Suppressor macrophage treated with lipopolysaccharide for 1 hour (primary cell): ENCODE data around the gene DGKH.
"Not testable (repeated sequence)": the region's sequence is repeated elsewhere in the genome, so short reads cannot be mapped to it uniquely, and the experiment has no call there.

Source experiments
- DNase-seq, 3 donors: peaks; one replicate each; pipeline ENCODE4 v3.0.0-alpha.2; 2020 to 2022

Gene DGKH

DNA sequence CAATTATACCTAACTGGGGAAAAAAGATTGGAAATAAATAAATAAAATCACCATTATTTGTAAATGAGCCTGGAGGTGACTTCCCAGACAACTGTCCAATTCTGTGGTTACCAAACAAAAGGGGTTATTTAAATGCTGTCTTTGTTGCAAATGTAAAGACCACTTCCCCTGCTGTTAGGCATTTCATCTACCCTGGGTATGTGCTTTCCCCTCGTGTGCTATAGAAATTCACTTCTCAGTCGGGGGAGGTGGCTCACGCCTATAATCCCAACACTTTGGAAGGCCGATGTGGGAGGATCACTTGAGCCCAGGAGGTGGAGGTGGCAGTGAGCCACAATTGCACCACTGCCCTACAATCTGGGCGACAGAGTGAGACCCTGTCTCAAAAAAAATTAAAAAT is 121.6 kb downstream of the DGKH start:
- DNase-seq = no peak

DNA sequence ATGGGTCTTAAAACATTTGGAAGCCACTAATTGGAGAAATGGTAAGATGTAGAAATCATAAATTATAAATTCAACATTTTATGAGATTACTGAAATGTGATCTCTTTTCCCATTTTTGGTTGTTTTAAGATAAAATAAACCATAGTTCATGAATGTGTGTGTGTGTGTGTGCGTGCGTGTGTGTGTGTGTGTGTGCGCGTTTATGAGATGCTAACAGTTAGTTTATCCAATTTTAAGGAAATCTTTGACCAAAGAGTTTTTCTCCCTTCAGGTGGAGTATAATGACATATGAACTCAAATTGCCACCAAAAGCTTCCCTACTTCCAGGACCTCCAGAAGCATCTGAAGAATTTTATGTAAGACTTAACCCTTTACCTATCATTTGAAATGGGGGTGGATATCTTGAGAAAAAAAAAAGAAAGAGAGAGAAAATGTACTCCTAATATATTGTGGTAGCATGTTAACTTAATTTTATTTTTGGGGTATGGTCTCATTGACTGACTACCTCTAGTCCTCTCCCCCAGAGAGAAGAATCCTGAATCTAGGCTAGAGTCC is 125.4 kb downstream of the DGKH start:
- DNase-seq = no peak

DNA sequence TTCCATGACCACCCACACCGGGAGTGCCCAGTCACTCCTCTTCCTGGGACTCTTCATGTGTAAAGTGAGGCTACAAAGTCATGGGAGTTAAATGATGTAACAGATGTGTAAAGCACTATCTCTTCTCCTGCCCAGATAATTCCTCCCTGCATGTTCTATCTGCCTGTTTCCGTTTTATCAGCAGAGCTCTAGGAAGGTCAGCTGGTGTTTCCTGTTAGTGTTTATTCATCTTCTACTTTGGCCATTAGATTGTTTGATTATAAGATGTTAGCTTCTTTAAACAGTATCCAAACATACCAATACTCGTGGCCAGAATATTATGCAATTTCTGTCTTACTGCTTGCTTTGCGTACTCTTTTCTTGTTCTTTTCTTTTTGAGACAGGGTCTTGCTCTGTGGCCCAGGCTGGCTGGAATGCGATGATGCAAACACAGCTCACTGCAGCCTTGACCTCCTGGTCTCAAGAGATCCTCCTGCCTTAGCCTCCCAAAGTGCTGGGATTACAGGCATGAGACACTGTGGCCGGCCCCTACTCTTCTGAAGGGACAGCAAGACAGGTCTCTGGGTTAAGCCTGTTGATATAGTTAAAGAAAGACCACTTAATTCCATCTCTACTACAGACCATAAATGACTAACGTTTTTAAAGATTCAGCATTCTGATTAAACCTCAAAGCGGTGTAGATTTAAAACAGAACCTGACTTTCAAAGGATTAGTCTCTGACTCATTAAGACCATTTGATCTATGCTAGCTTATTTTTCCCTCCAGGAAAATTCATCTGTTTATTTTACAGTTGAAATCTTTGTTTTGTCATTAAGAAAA is 126.1 kb downstream of the DGKH start:
- DNase-seq = no peak

DNA sequence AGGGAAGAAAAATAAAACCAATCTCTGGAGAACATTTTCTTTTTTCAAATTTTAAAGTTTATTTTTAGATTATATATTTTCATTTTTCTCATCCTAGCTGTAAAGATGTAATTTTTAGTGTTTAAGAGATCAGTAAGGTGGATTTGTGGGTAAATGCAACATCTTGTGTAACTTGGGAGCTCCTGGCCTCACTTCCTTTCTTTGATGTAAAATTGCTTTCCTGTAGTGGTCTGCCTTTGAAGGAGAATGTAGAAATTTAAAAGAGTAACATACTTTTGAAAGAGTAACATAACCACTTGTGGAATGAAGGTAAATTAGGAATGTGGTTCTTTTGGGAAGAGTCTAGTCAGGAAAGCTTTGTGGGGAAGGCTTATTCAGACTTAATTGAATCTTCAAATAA is 127.8 kb downstream of the DGKH start:
- no peak for DNase-seq

GRCh38 chr13:42177189-42177588 is 128.7 kb downstream of the DGKH start:
- DNase-seq = no peak

- no peak for DNase-seq
These were observed 133.0 kb downstream of the DGKH start for GRCh38 chr13:42181381-42181953.

DNA sequence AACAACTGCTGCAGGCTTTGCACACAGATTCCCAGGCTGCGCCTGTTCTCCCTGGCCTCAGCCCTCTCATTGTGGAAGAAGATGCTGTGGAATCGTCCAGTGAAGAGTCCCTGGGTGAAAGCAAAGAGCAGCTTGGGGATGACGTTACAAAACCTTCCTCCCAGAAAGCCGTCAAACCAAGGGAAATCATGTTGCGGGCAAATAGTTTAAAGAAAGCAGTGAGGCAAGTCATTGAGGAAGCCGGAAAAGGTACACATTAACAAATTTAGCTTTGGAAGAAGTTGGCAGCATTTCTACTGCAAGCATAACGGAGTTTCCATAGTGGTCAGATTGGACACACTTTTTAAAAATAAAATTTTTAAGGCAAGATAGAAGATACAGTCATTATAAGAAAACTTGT is 140.6 kb downstream of the DGKH start:
- DNase-seq = no peak

GRCh38 chr13:42190529-42190928 is 142.1 kb downstream of the DGKH start:
- no peak for DNase-seq

GRCh38 chr13:42211704-42212464 is 163.4 kb downstream of the DGKH start:
- peak; percentile 26 to 57 (median 28) for DNase-seq

DNA sequence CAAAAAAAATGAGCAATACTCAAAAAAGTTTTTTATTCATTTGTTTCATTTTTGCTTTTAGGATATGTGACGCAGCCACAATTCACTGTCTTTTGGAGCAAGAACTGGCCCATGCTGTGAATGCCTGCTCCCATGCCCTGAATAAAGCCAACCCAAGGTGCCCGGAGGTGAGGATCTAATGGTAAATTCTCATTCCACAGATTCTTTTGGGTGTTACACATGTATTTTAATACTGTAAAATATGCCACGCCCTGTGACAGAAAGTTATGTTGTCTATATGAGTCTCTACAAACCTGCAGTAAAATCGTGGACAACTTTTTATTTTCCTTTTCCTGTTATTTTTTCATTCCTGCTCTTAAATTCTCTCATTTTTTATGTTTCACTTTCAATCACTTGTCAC is 166.0 kb downstream of the DGKH start:
- no peak for DNase-seq

DNA sequence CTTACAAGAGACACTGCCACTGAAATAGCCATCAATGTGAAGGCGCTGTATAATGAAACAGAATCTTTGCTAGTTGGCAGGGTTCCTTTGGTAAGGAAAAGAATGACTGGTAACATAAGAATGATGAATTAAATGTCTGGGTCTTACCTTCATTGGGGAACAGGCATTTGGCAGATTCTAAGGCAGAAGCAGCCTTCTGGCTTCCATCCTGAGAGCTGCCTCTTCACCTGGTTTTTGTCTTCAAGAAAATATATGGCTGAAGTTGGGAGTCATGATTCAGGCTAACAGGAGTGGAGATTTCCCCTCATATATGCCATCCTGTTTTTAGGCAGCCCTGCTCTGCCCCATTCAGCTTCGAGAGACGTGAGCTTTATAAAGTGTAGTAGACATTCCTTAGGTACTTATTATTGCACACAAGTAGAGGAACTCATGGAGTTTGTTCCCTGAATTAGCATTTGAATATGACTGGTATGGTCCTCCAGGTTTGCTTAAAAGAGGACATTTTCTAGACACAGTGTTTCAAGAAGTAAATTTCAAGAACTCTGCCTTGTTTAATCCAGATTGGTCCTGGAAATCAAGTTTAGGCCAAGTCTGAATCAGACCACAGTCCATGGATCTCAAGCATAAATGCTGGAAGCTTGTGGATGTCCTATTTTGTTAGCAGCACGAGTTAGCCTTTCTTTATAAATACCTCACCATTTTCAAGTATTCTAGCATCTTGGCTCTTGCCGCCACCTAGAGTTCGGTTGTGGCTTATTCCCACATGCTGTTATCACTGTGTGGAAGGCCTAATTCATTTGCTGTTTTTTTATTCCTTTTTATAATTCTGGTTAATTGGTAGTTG is 167.4 kb downstream of the DGKH start:
- peak in 1 of 3 donors; percentile 4 for DNase-seq

- DNase-seq = no peak
These were observed 167.9 kb downstream of the DGKH start for GRCh38 chr13:42216422-42216735.

GRCh38 chr13:42218576-42218975 is 170.1 kb downstream of the DGKH start:
- DNase-seq = no peak

DNA sequence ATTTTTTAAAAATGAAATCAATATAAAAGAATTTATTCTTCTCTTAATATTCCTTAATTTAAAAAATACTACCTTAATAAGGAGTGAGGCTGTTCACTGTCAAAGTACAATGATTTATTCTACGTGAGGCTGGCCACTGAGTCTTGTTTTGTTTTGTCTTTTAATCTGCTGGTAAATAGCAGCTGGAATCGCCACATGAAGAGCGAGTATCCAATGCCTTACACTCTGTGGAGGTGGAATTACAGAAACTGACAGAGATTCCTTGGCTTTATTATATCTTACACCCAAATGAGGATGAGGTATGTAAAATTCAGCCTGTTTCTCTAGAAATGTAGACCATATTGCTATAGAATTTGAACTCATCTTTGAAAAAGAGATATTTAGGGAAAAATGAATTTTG is 170.6 kb downstream of the DGKH start:
- no peak for DNase-seq

GRCh38 chr13:42219876-42220275 is 171.4 kb downstream of the DGKH start:
- DNase-seq = no peak

GRCh38 chr13:42221121-42221765 is 172.8 kb downstream of the DGKH start:
- DNase-seq = no peak

DNA sequence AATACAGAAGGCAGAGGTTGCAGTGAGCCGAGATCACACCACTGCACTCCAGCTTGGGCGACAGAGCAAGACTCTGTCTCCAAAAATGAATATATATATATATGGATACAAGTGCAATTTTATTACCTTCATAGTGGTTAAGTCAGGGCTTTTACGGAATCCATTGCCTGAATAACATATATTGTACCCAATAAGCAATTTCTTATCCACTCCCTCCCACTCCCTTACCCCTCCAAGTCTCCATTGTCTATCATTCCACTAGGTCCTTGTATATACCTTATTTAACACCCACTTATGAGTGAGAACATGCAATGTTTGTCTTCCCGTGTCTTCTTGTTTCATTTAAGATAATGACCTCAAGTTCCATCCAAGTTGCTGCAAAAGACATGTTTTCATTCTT is 175.2 kb downstream of the DGKH start:
- DNase-seq = no peak

GRCh38 chr13:42225051-42225450 is 176.6 kb downstream of the DGKH start:
- DNase-seq = no peak

DNA sequence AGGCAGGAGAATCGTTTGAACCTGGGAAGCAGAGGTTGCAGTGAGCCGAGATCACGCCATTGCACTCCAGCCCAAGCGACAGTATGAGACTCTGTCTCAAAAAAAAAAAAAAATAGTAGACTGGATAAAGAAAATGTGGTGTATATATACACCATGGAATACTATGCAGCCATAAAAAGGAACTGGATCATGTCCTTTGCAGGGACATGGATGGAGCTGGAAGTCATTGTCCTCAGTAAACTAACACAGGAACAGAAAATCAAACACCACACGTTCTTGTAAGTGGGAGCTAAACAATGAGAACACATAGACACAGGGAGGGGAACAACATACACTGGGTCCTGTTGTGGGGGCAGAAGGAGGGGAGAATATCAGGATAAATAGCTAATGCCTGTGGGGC is 178.3 kb downstream of the DGKH start:
- DNase-seq = not testable (repeated sequence)

DNA sequence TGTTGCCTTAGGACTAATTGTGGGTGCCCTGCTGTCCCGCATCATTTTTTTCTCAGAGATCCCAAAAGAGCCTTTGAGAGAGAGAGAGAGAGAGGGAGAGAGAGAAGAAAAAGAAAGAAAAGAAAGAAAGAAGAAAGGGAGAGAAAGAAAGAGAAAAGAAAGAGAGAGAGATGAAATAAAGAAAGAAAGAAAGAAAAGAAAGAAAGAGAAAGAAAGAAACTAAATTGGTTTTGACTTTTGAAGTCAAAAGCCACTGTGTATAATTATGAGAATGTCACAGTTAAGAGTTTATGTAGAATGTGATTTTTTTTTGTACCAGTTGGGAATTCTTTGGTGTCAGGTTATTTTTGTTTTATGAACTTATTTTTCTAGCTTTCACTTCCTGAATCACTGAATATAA is 180.1 kb downstream of the DGKH start:
- DNase-seq = no peak

DNA sequence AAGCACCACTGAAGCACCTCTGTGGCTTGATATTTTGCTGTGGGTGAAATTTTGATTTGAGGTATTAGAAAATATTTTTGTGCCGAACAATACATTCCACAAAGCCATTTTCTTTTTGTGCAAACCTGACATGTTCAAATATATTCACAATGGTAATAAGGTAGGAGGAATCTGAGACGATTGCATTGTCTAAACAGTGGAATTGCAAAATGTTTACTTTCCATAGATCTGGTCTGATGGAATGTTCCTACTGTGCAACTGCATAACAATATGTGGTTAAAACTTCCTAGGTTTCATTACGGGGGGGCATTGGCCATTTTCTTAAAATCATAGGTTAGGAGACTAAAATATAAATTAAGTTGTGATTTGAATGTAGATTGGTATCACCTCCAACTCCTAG is 180.8 kb downstream of the DGKH start:
- no peak for DNase-seq

DNA sequence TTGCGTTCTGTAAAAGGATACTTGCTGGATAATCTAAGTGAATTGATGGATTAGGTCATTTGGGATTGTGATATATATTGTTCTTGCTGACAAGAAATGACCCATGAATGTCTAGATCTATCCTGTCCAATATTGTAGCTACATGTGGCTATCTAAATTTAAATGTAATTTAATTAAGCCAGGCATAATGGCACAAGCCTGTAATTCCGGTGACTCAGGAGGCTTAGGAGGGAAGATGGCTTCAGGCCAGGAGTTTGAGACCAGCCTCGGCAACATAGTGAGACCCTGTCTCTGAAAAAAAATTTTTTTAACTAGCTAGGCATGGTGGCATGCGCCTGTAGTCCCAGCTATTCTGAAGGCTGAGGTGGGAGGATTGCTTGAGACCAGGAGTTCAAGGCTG is 184.2 kb downstream of the DGKH start:
- DNase-seq = no peak
